H1 (cell line): ENCODE measurements around the gene ZNF407. TPM values are rescaled to one million over a fixed set of nuclear protein-coding genes. Genes with fewer than 3 reads are reported as not detected.

Experiments used
- CTCF ChIA-PET: fragments of 300-600 bp; sonication (Branson Sonifier 250); formaldehyde crosslinking; loops from one replicate; lab custom pipeline; 2021; ENCODE audit not compliant: partially characterized antibody; lab: Charles Lee
- POLR2A ChIA-PET: fragments of 300-600 bp; sonication (Branson Sonifier 250); formaldehyde crosslinking; loops from one replicate; lab custom pipeline; 2021; ENCODE audit warnings: inconsistent platforms; ENCODE audit not compliant: partially characterized antibody; lab: Charles Lee
- DNase-seq, 2 experiments: peaks; one replicate each; pipeline versions ENCODE4 v3.0.0 to v3.0.0-alpha.2; 2010 to 2022; ENCODE audit warnings: low spot score in 2 of 2, low read depth in 1 of 2, mixed read lengths in 1 of 2
- FAIRE-seq: peaks from 2 replicates; lab custom pipeline; 2011; peaks lifted over from hg19 to GRCh38; lab: Jason Lieb, UNC
- H2AFZ ChIP-seq: 2 replicates; pipeline ENCODE4 v1.8.1; 2012; ENCODE audit warnings: low read length, inconsistent platforms
- H2AK5ac ChIP-seq: 2 replicates; pipeline ENCODE4 v1.6.1; 2013; ENCODE audit warnings: low read depth, low read length
- H2BK120ac ChIP-seq: replicated peaks from 2 replicates; pipeline ENCODE3; 2013; ENCODE audit warnings: low read depth, low read length, inconsistent platforms
- H2BK12ac ChIP-seq: 2 replicates; pipeline ENCODE4 v1.6.1; 2013; ENCODE audit warnings: low read depth, low read length
- H2BK15ac ChIP-seq: 2 replicates; pipeline ENCODE4 v1.6.1; 2013; ENCODE audit warnings: low read length
- H2BK20ac ChIP-seq: 2 replicates; pipeline ENCODE4 v1.6.1; 2013; ENCODE audit warnings: low read length
- H2BK5ac ChIP-seq: 2 replicates; pipeline ENCODE4 v1.6.1; 2013; ENCODE audit warnings: low read depth, low read length
- H3K14ac ChIP-seq: 2 replicates; pipeline ENCODE4 v1.6.1; 2013; ENCODE audit warnings: inconsistent platforms; ENCODE audit not compliant: insufficient read length
- H3K18ac ChIP-seq: 2 replicates; pipeline ENCODE4 v1.6.1; 2013; ENCODE audit warnings: low read length; ENCODE audit errors: extremely low read depth
- H3K23ac ChIP-seq: 2 replicates; pipeline ENCODE4 v1.6.1; 2013; ENCODE audit warnings: inconsistent platforms; ENCODE audit not compliant: insufficient read length
- H3K23me2 ChIP-seq: 2 replicates; pipeline ENCODE4 v1.6.1; 2013; ENCODE audit warnings: low read depth, low read length
- H3K27ac ChIP-seq: 2 replicates; pipeline ENCODE4 v1.6.1; 2011; ENCODE audit warnings: low read depth, low read length, inconsistent platforms
- H3K27me3 ChIP-seq, 4 experiments: replicated peaks in 1 of 4; 1 replicate in 1 of 4; 2 replicates in 3 of 4; pipeline versions ENCODE4 v1.6.1 to v1.8.1; 2011 to 2013; ENCODE audit warnings: low read length in 3 of 4, mild to moderate bottlenecking in 3 of 4, inconsistent platforms in 2 of 4, mixed read lengths in 2 of 4, moderate library complexity in 1 of 4; ENCODE audit not compliant: control insufficient read depth in 3 of 4, insufficient read depth in 3 of 4; ENCODE audit errors: extremely low read depth in 1 of 4
- H3K36me3 ChIP-seq, 4 experiments: 2 replicates each; pipeline versions ENCODE4 v1.6.1 to v1.8.1; 2011 to 2013; ENCODE audit warnings: mild to moderate bottlenecking in 4 of 4, low read length in 3 of 4, moderate library complexity in 2 of 4, control low read depth in 1 of 4, inconsistent platforms in 1 of 4; ENCODE audit not compliant: insufficient read depth in 4 of 4, control insufficient read depth in 2 of 4
- H3K4ac ChIP-seq: replicated peaks from 2 replicates; pipeline ENCODE3; 2013; ENCODE audit warnings: low read length, low read depth, mixed read lengths, inconsistent platforms; ENCODE audit not compliant: insufficient read length
- H3K4me1 ChIP-seq, 4 experiments: replicated peaks in 1 of 4; 1 replicate in 1 of 4; 2 replicates in 3 of 4; pipeline versions ENCODE4 v1.6.1 to v1.8.1; 2011 to 2013; ENCODE audit warnings: low read length in 3 of 4, inconsistent platforms in 2 of 4, mixed read lengths in 1 of 4; ENCODE audit not compliant: insufficient read depth in 4 of 4, control insufficient read depth in 3 of 4
- H3K4me2 ChIP-seq, 2 experiments: 2 replicates each; pipeline versions ENCODE4 v1.6.1 to v1.8.1; 2011 to 2013; ENCODE audit warnings: low read depth in 2 of 2, low read length in 2 of 2, control low read depth in 1 of 2, inconsistent platforms in 1 of 2, mild to moderate bottlenecking in 1 of 2; ENCODE audit not compliant: insufficient read depth in 1 of 2
- H3K4me3 ChIP-seq, 4 experiments: fragments of 200-600, 300-600 bp in 1 of 4; sonication (generic), shearing (Covaris generic), sonication (Bioruptor Twin) in 1 of 4; 2 replicates each; pipeline versions ENCODE4 v1.5.1 to v1.8.1; 2011 to 2016; ENCODE audit warnings: low read length in 4 of 4, low read depth in 3 of 4, control low read depth in 2 of 4, inconsistent platforms in 2 of 4, mild to moderate bottlenecking in 2 of 4, mixed read lengths in 1 of 4, moderate library complexity in 1 of 4; ENCODE audit not compliant: insufficient read depth in 2 of 4; ENCODE audit errors: extremely low read depth in 1 of 4
- H3K56ac ChIP-seq: replicated peaks from 2 replicates; pipeline ENCODE3; 2013; ENCODE audit warnings: low read depth, mild to moderate bottlenecking, mixed read lengths, low read length, inconsistent platforms; ENCODE audit not compliant: insufficient read length
- H3K79me1 ChIP-seq: 2 replicates; pipeline ENCODE4 v1.6.1; 2013; ENCODE audit warnings: low read depth, low read length, control low read depth
- H3K79me2 ChIP-seq, 2 experiments: 2 replicates each; pipeline versions ENCODE4 v1.6.1 to v1.8.1; 2012 to 2013; ENCODE audit warnings: low read length in 2 of 2, mild to moderate bottlenecking in 2 of 2, inconsistent platforms in 1 of 2; ENCODE audit not compliant: insufficient read depth in 2 of 2, control insufficient read depth in 1 of 2
- H3K9ac ChIP-seq, 4 experiments: replicated peaks in 1 of 4; 1 replicate in 1 of 4; 2 replicates in 3 of 4; pipeline versions ENCODE4 v1.6.1 to v1.8.1; 2011 to 2013; ENCODE audit warnings: low read depth in 3 of 4, low read length in 3 of 4, control low read depth in 2 of 4, mild to moderate bottlenecking in 2 of 4, moderate library complexity in 2 of 4, inconsistent platforms in 1 of 4; ENCODE audit errors: extremely low read depth in 1 of 4
- H3K9me3 ChIP-seq, 2 experiments: 2 replicates each; pipeline versions ENCODE4 v1.6.1 to v1.8.1; 2012 to 2013; ENCODE audit warnings: mild to moderate bottlenecking in 2 of 2, moderate library complexity in 2 of 2, control low read depth in 1 of 2, inconsistent platforms in 1 of 2, low read depth in 1 of 2, low read length in 1 of 2, mixed read lengths in 1 of 2; ENCODE audit not compliant: insufficient read depth in 2 of 2
- H4K20me1 ChIP-seq, 2 experiments: replicated peaks in 1 of 2; 2 replicates each; pipeline versions ENCODE3 to v1.8.1; 2011 to 2013; ENCODE audit warnings: inconsistent platforms in 2 of 2, low read length in 2 of 2, mild to moderate bottlenecking in 1 of 2; ENCODE audit not compliant: insufficient read depth in 2 of 2, control insufficient read depth in 1 of 2
- H4K5ac ChIP-seq: 2 replicates; pipeline ENCODE4 v1.6.1; 2013; ENCODE audit warnings: low read length, low read depth, mixed read lengths, inconsistent platforms; ENCODE audit not compliant: insufficient read length
- H4K8ac ChIP-seq: 2 replicates; pipeline ENCODE4 v1.8.0; 2013; ENCODE audit warnings: mild to moderate bottlenecking, moderate library complexity, low read length, inconsistent platforms; ENCODE audit not compliant: insufficient read depth; ENCODE audit errors: extremely low read depth
- H4K91ac ChIP-seq: replicated peaks from 2 replicates; pipeline ENCODE3; 2013; ENCODE audit warnings: low read length, mixed read lengths, inconsistent platforms; ENCODE audit not compliant: insufficient read length
- CEBPB ChIP-seq: IDR thresholded peaks from 2 replicates; pipeline ENCODE4 v1.6.1; 2012; ENCODE audit warnings: low read depth, low read length
- GABPA ChIP-seq: IDR thresholded peaks from 2 replicates; pipeline ENCODE4 v1.6.1; 2011; ENCODE audit warnings: mild to moderate bottlenecking, low read length, moderate library complexity, borderline replicate concordance; ENCODE audit not compliant: insufficient read depth
- JUND ChIP-seq: IDR thresholded peaks from 2 replicates; pipeline ENCODE4 v1.6.1; 2011; ENCODE audit warnings: mild to moderate bottlenecking, improper control_type of control experiment, low read length
- KDM1A ChIP-seq: fragments of 200-600, 300-600 bp; sonication (generic); IDR thresholded peaks from 2 replicates; pipeline ENCODE4 v1.7.1; 2016; ENCODE audit warnings: mild to moderate bottlenecking, low read length, borderline replicate concordance
- RBBP5 ChIP-seq: IDR thresholded peaks from 2 replicates; pipeline ENCODE4 v1.7.1; 2012; ENCODE audit warnings: low read depth, mild to moderate bottlenecking, inconsistent platforms, low read length, moderate library complexity, borderline replicate concordance
- RFX5 ChIP-seq: IDR thresholded peaks from 2 replicates; pipeline ENCODE4 v1.6.1; 2011; ENCODE audit warnings: low read depth, low read length, improper control_type of control experiment, borderline replicate concordance
- SIN3A ChIP-seq, 2 experiments: IDR thresholded peaks in 1 of 2; conservative IDR thresholded peaks in 1 of 2; 2 replicates each; pipeline ENCODE4 v1.6.1; 2011 to 2012; ENCODE audit warnings: low read length in 2 of 2, improper control_type of control experiment in 1 of 2, low read depth in 1 of 2, mild to moderate bottlenecking in 1 of 2
- SIRT6 ChIP-seq: IDR thresholded peaks from one replicate; pipeline ENCODE4 v1.7.1; 2012; ENCODE audit warnings: low read length, inconsistent platforms
- whole genome bisulfite sequencing, 2 experiments: shearing (Covaris generic) in 1 of 2; methylation state at CpG; one replicate each; pipeline versions ENCODE4 v1.1.6 to v1.1.7; 2013 to 2015; ENCODE audit warnings: low lambda C conversion rate in 2 of 2, mixed read lengths in 2 of 2, inconsistent platforms in 1 of 2, low coverage in 1 of 2, missing lambda C conversion rate in 1 of 2; ENCODE audit not compliant: insufficient replicate concordance in 2 of 2, insufficient coverage in 1 of 2, insufficient read length in 1 of 2; ENCODE audit errors: extremely low coverage in 1 of 2, missing lambda C conversion rate in 1 of 2; 5-methylcytosine and 5-hydroxymethylcytosine counted together
- polyA plus RNA-seq, 7 experiments: library from polyadenylated mRNA; depleted of rRNA in 3 of 7; stranded (reverse) in 5 of 7; unstranded in 2 of 7; fragments of >200 nt in 5 of 7; fragments of 200-250 nt in 2 of 7; gene quantifications; 1 replicate in 5 of 7; 2 replicates in 1 of 7; 4 replicates in 1 of 7; pipeline versions ENCODE4 v1.2.1 to v1.2.3, GENCODE V29; 2011 to 2013; ENCODE audit warnings: missing spikeins in 2 of 7, mixed read lengths in 2 of 7
- total RNA-seq: library from RNA; stranded (reverse); fragmentation: NEBNext Ultra II Directional; extraction: Animal tissue kit (Norgen Biotek cat#: 25700); gene quantifications from 2 replicates; pipeline ENCODE4 v1.2.1, GENCODE V29; 2021

ZNF407 gene
- total and polyA plus RNA-seq, 2 of the 8 experiments (the other 6 are each of a cell fraction or from before 2014, with no cell fraction given): 1.5 to 6.8 TPM

- WGBS, 2 experiments: 94% methylated on average over 3 of the region's 3 CpGs; no CpG with 5 or more reads in 1 of the 2 experiments
- Histone ChIP-seq H2BK120ac (no peak overlapping the region), H3K56ac (no peak overlapping the region), H3K27ac (no peak overlapping the region), H3K4me3 (no peak overlapping the region), H2AK5ac (no peak overlapping the region), H3K18ac (no peak overlapping the region), H3K9me3 (peaks cover 10 to 19% of the 10 kb centered on the region in 2 experiments), H3K23me2 (no peaks in the 10 kb centered on the region), H3K14ac (no peak overlapping the region), H2BK20ac (no peak overlapping the region), H2AFZ (no peak overlapping the region), H3K23ac (no peak overlapping the region), H3K27me3 (no peaks in the 10 kb centered on the region), H3K4me2 (no peak overlapping the region), H2BK5ac (no peak overlapping the region), H3K36me3 (no peaks in the 10 kb centered on the region), H2BK15ac (no peak overlapping the region), H4K5ac (no peak overlapping the region), H2BK12ac (no peak overlapping the region), H3K9ac (no peak overlapping the region), H4K20me1 (no peaks in the 10 kb centered on the region), H4K8ac (no peak overlapping the region), H4K91ac (no peak overlapping the region), H3K4ac (no peak overlapping the region), H3K79me2 (no peaks in the 10 kb centered on the region), H3K79me1 (no peaks in the 10 kb centered on the region), H3K4me1 (no peaks in the 10 kb centered on the region)
- DNase-seq (no peak), FAIRE-seq (no peak)
- CTCF ChIA-PET: interaction anchor here (0.8 to 2.3 kb wide), 2 partner anchors 12 to 23 kb away, joined by 3 to 12 read pairs; no protein-coding TSS in a partner anchor
- no peak for TF ChIP-seq RBBP5
- TF ChIP-seq RFX5: no peak
- no peak for TF ChIP-seq KDM1A
- TF ChIP-seq CEBPB: no peak
- TF ChIP-seq SIRT6: no peak
- no peak for TF ChIP-seq SIN3A (conservative IDR thresholded peaks at IDR 0.05 in 1 of 2, IDR thresholded peaks at IDR 0.05 in 1 of 2; ENCODE audit: low read depth in 1 of 2, low read length in 2 of 2)
- no peak for TF ChIP-seq JUND
- TF ChIP-seq GABPA: no peak
- POLR2A ChIA-PET: no interaction called here
Observed at GRCh38 chr18:74563999-74564398, 33.7 kb upstream of the ZNF407 start.
